Ishikawa (cell line): ENCODE data around the gene ASB9.

Experiments
- CEBPB ChIP-seq: IDR thresholded peaks from 2 replicates; pipeline ENCODE4 v1.6.1; 2012
- CREB1 ChIP-seq: IDR thresholded peaks from 2 replicates; pipeline ENCODE4 v1.6.1; 2012; ENCODE audit warnings: low read depth
- EGR1 ChIP-seq: IDR thresholded peaks from 2 replicates; pipeline ENCODE4 v1.6.1; 2012
- EP300 ChIP-seq: IDR thresholded peaks from 2 replicates; pipeline ENCODE4 v1.6.1; 2012; ENCODE audit warnings: borderline replicate concordance
- FOXM1 ChIP-seq: IDR thresholded peaks from 2 replicates; pipeline ENCODE4 v1.6.1; 2012; ENCODE audit warnings: low read depth, borderline replicate concordance
- NFIC ChIP-seq: IDR thresholded peaks from 2 replicates; pipeline ENCODE4 v1.6.1; 2012
- RAD21 ChIP-seq: IDR thresholded peaks from 2 replicates; pipeline ENCODE4 v1.6.1; 2012; ENCODE audit warnings: low read depth
- REST ChIP-seq: IDR thresholded peaks from 2 replicates; pipeline ENCODE4 v1.6.1; 2012; ENCODE audit warnings: low read depth, mild to moderate bottlenecking
- TAF1 ChIP-seq: IDR thresholded peaks from 2 replicates; pipeline ENCODE4 v1.6.1; 2012; ENCODE audit warnings: low read depth, mild to moderate bottlenecking
- TCF12 ChIP-seq: IDR thresholded peaks from 2 replicates; pipeline ENCODE4 v1.6.1; 2012; ENCODE audit warnings: low read depth
- TEAD4 ChIP-seq: IDR thresholded peaks from 2 replicates; pipeline ENCODE4 v1.6.1; 2012
- YY1 ChIP-seq: IDR thresholded peaks from 2 replicates; pipeline ENCODE4 v1.6.1; 2012; ENCODE audit warnings: low read depth
- ZBTB7A ChIP-seq: IDR thresholded peaks from 2 replicates; pipeline ENCODE4 v1.6.1; 2012; ENCODE audit warnings: low read depth
- TF ChIP-seq, protein P1 (sequence below): IDR thresholded peaks from 2 replicates; pipeline ENCODE4 v1.6.1; 2012
- TF ChIP-seq, protein P2 (sequence below): IDR thresholded peaks from 2 replicates; pipeline ENCODE4 v1.6.1; 2012

ASB9 gene

DNA sequence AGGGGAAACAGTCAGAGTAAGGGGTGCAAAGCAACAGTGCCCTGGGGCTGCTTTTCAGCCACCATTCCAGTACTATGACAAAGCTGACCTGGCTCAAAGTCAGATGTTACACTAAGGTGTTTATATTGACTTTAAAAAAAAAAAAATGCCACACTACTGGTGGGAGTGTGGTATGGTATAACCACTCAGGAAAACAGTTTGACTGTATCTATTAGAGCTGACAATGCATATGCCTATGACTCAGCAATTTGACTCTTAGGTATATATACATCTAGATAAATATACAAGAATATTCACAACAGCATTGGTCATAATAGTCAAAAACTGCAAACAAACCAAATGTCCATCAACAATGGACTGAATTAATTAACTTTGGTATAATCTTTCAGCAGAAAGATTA lies 15.0 kb downstream of the ASB9 start:
- TF ChIP-seq NFIC (no peak), CREB1 (no peak), RAD21 (no peak), ZBTB7A (no peak), YY1 (no peak), CEBPB (no peak), TCF12 (no peak)
- TF ChIP-seq, protein P1, sequence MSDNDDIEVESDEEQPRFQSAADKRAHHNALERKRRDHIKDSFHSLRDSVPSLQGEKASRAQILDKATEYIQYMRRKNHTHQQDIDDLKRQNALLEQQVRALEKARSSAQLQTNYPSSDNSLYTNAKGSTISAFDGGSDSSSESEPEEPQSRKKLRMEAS: no peak

DNA sequence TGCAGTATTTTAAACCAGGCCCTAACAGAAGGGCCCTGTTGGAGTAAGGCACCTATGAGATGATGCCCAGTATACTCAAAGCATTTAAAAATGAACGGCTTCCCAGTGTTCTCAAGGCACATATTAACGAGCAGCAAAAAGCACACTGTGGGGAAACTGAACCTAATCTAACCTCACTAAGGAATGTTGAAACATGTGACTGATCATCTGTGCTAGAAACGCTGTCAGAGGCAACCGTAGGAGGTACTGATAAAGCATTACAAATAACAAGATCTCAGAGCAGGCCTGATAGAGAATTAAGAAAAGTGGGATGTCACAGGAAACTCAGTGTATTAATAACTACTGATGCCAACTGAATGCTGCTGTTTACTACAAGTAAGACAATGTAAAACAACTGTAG lies 24.0 kb downstream of the ASB9 start:
- TF ChIP-seq REST (no peak), YY1 (no peak), CREB1 (no peak), RAD21 (no peak), CEBPB (no peak), TEAD4 (no peak), ZBTB7A (no peak), TCF12 (no peak), NFIC (no peak), EGR1 (no peak)
- TF ChIP-seq, protein P2, sequence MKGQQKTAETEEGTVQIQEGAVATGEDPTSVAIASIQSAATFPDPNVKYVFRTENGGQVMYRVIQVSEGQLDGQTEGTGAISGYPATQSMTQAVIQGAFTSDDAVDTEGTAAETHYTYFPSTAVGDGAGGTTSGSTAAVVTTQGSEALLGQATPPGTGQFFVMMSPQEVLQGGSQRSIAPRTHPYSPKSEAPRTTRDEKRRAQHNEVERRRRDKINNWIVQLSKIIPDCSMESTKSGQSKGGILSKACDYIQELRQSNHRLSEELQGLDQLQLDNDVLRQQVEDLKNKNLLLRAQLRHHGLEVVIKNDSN: no peak
- TF ChIP-seq, protein P1: no peak

GRCh38 chrX:15244421-15244820 lies 25.5 kb downstream of the ASB9 start:
- TF ChIP-seq EP300 (no peak), REST (no peak), TAF1 (no peak), NFIC (no peak), RAD21 (no peak), TEAD4 (no peak)

DNA sequence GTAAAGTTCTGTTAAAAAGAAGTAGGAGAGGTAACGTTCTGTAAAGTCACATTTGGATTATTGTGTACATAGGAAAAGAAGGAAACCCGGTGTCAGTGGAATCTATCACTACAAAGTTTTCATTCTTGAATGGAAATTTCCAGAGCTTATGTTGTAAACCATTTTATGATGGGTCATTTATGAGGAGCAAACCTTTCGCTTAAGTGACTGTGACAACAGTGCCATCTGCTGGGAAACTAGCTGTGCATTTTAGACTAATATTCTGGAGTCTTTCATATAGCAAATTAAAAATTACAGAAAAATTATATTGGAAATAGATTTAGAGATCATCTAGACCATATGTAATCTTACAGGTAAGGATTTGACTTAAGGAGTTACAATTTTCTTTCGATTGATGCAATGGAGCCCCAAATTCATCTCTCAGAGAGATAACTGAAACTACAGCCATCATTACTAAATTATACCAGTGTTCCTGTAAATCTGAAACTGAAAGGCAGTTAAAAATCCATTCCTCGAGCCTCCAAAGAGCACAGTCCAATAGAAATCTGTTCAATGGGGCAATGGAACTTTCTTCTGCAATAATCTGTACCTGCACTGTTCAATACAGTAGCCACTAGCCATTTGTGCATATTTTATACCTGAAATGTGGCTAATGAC lies 26.9 kb downstream of the ASB9 start:
- peak; percentile 56 for TF ChIP-seq RAD21
- TF ChIP-seq CEBPB: no peak

- TF ChIP-seq ZBTB7A (no peak), EP300 (no peak), FOXM1 (no peak), YY1 (no peak), TCF12 (no peak)
- TF ChIP-seq, protein P2: no peak
- TF ChIP-seq, protein P1: no peak
Observed at GRCh38 chrX:15241301-15241700, 28.6 kb downstream of the ASB9 start.

DNA sequence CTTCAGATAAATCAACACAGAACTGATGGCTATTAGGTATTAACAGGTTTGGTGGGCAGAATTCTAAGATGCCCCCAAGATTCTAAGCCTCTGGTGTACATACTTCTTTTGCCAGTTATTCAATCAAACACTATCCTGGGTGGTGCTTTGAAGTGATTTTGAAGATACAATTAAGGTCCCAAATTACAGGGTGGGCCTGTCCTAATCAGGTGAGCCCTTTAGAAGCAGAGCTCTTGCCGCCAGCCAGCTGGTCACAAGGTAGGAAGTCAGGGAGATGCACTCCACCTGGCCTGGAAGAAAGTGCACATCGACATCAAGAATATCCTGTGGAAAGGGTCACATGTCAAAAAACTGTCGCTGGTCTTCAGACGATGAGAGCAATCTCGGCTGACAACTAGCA lies 29.5 kb downstream of the ASB9 start:
- TF ChIP-seq TCF12: no peak
- no peak for TF ChIP-seq ZBTB7A
- TF ChIP-seq NFIC: no peak
- no peak for TF ChIP-seq TAF1
- no peak for TF ChIP-seq TEAD4
- TF ChIP-seq, protein P1: no peak
- no peak for TF ChIP-seq EP300
- TF ChIP-seq, protein P2: no peak
- no peak for TF ChIP-seq REST
- no peak for TF ChIP-seq EGR1
- no peak for TF ChIP-seq RAD21
- TF ChIP-seq CREB1: no peak
